Motor neuron (in vitro differentiated cells): ENCODE data around the gene NUDT19. TPM values are rescaled to one million over a fixed set of nuclear protein-coding genes. Genes with fewer than 3 reads are reported as not detected.
"Not testable (repeated sequence)": the region's sequence is repeated elsewhere in the genome, so short reads cannot be mapped to it uniquely, and the experiment has no call there.

Experiments used
- ATAC-seq, 8 experiments: fragments of 200-7000 bp; cut with Tn5 transposase; replicated peaks in 6 of 8; 2 replicates each; pipeline ENCODE4 v1.8.0; 2021; ENCODE audit warnings: mild to moderate bottlenecking in 8 of 8, moderate library complexity in 8 of 8
- H3K27ac ChIP-seq, 2 donors: fragments of 250-450 bp; sonication (Bioruptor Pico); 2 replicates each; pipeline ENCODE4 v1.9.0; 2021; ENCODE audit warnings: antibody characterized with exemption in 2 of 2, mild to moderate bottlenecking in 2 of 2, moderate library complexity in 1 of 2
- H3K4me1 ChIP-seq, 2 donors: fragments of 250-450 bp; sonication (Bioruptor Pico); replicated peaks in 1 of 2; 2 replicates each; pipeline ENCODE4 v1.6.1; 2021; ENCODE audit warnings: antibody characterized with exemption in 2 of 2, mild to moderate bottlenecking in 2 of 2, moderate library complexity in 1 of 2
- H3K4me3 ChIP-seq, 5 donors: fragments of 250-450 bp; sonication (Bioruptor Pico); 2 replicates each; pipeline ENCODE4 v1.9.0; 2021; ENCODE audit warnings: antibody characterized with exemption in 5 of 5, mild to moderate bottlenecking in 5 of 5, moderate library complexity in 4 of 5
- WGBS, 10 experiments: fragments of 450-650 bp; shearing (Covaris generic); methylation state at CpG; one replicate each; pipeline ENCODE4 v1.0.0; 2022; 5-methylcytosine and 5-hydroxymethylcytosine counted together
- in situ Hi-C, 9 experiments: fragments of 400-800 bp; cut with MboI; loops; one replicate each; pipeline ENCODE4 v1.15.0; 2021; ENCODE audit warnings: low sequenced_read_pairs in 9 of 9, low pct_unique_long_range_greater_than_20kb in 2 of 9; ENCODE audit not compliant: unreplicated experiment in 9 of 9
- total RNA-seq, 8 experiments: library from RNA; unstranded; fragments of 300-600 nt; gene quantifications; 2 replicates each; pipeline versions ENCODE4 v1.2.3 to v1.2.4, GENCODE V29; 2022

Gene NUDT19
- total RNA-seq, 8 experiments from 2014 or later: 3.3 to 25.5 (median 5.4) TPM

GRCh38 chr19:32720936-32721250 is 29.3 kb downstream of the NUDT19 start:
- H3K4me3 ChIP-seq: no peak overlapping the region
- ATAC-seq: no peak
- H3K27ac ChIP-seq: no peak overlapping the region
- no peaks in the 10 kb centered on the region for H3K4me1 ChIP-seq
- 96% methylated on average over 8 of the region's 22 CpGs; no CpG with 5 or more reads in 9 of the 10 experiments for WGBS, 10 experiments
- in situ Hi-C loops: no loop called here

- Histone ChIP-seq H3K27ac (no peak overlapping the region), H3K4me1 (no peaks in the 10 kb centered on the region), H3K4me3 (no peak overlapping the region)
- WGBS, 10 experiments: 0 to 100% (median 53%) methylated on average over 1 to 4 of the region's 4 CpGs; no CpG with 5 or more reads in 2 of the 10 experiments
- no peak for ATAC-seq
- in situ Hi-C loops: no loop called here
Observed at GRCh38 chr19:32735936-32736335, 44.3 kb downstream of the NUDT19 start.

- H3K4me1 ChIP-seq: peaks cover 14 to 16% of the 10 kb centered on the region in 2 donors
- 80 to 100% (median 90%) methylated on average over 1 to 7 of the region's 9 CpGs; no CpG with 5 or more reads in 7 of the 10 experiments for WGBS, 10 experiments
- no peak overlapping the region for H3K4me3 ChIP-seq
- in situ Hi-C loops: no loop called here
- no peak overlapping the region for H3K27ac ChIP-seq
- no peak for ATAC-seq
Observed at GRCh38 chr19:32743021-32743420, 51.4 kb downstream of the NUDT19 start.

GRCh38 chr19:32743447-32743846 is 51.8 kb downstream of the NUDT19 start:
- H3K4me1 ChIP-seq: peaks cover 14 to 16% of the 10 kb centered on the region in 2 donors
- no peak for ATAC-seq
- no peak overlapping the region for H3K27ac ChIP-seq
- in situ Hi-C loops: no loop called here
- H3K4me3 ChIP-seq: no peak overlapping the region
- 57 to 100% (median 93%) methylated on average over 1 to 4 of the region's 4 CpGs; no CpG with 5 or more reads in 3 of the 10 experiments for WGBS, 10 experiments

GRCh38 chr19:32744555-32745325 is 53.1 kb downstream of the NUDT19 start:
- ATAC-seq: no peak

GRCh38 chr19:32745594-32746251 is 54.1 kb downstream of the NUDT19 start:
- Histone ChIP-seq H3K27ac (peak overlapping the region; percentile 75 to 94), H3K4me1 (peaks cover 14 to 16% of the 10 kb centered on the region in 2 donors)
- H3K4me3 ChIP-seq, in situ Hi-C loops: not testable (repeated sequence)
- WGBS, 10 experiments: 0 to 100% (median 61%) methylated on average over 1 to 2 of the region's 2 CpGs; no CpG with 5 or more reads in 5 of the 10 experiments
- peak in 5 of 8 experiments; percentile 29 to 54 (median 39) for ATAC-seq

More at GRCh38 chr19:32744555-32745325, 53.1 kb downstream of the NUDT19 start:
- in situ Hi-C loops: no loop called here
- peak overlapping the region; percentile 63 to 94 for H3K27ac ChIP-seq
- 46 to 92% (median 79%) methylated on average over 2 to 7 of the region's 18 CpGs; no CpG with 5 or more reads in 2 of the 10 experiments for WGBS, 10 experiments
- no peak overlapping the region for H3K4me3 ChIP-seq
- peaks cover 14 to 16% of the 10 kb centered on the region in 2 donors for H3K4me1 ChIP-seq

- ATAC-seq: peak in 5 of 8 experiments; percentile 90 to 96 (median 92)
- 0 to 52% (median 0%) methylated on average over 1 to 2 of the region's 2 CpGs; no CpG with 5 or more reads in 3 of the 10 experiments for WGBS, 10 experiments
- peaks cover 14 to 16% of the 10 kb centered on the region in 2 donors for H3K4me1 ChIP-seq
- H3K4me3 ChIP-seq, in situ Hi-C loops: not testable (repeated sequence)
- H3K27ac ChIP-seq: peak overlapping the region; percentile 64 to 80
Observed at GRCh38 chr19:32746631-32747196, 55.1 kb downstream of the NUDT19 start.

- Histone ChIP-seq H3K4me1 (peaks cover 14 to 16% of the 10 kb centered on the region in 2 donors), H3K27ac (no peak overlapping the region), H3K4me3 (no peak overlapping the region)
- ATAC-seq: peak in 1 of 8 experiments; percentile 22
- in situ Hi-C loops: no loop called here
- WGBS, 10 experiments: 21 to 88% (median 63%) methylated on average over 1 to 5 of the region's 5 CpGs; no CpG with 5 or more reads in 2 of the 10 experiments
Observed at GRCh38 chr19:32748497-32748896, 56.9 kb downstream of the NUDT19 start.

- in situ Hi-C loops: no loop called here
- ATAC-seq: no peak
- Histone ChIP-seq H3K27ac (no peak overlapping the region), H3K4me1 (peaks cover 14 to 16% of the 10 kb centered on the region in 2 donors), H3K4me3 (no peak overlapping the region)
- WGBS, 10 experiments: 0 to 75% (median 0%) methylated on average over 1 to 2 of the region's 3 CpGs; no CpG with 5 or more reads in 6 of the 10 experiments
Observed at GRCh38 chr19:32748948-32749347, 57.3 kb downstream of the NUDT19 start.

- H3K27ac ChIP-seq: no peak overlapping the region
- 40 to 90% (median 71%) methylated on average over 2 to 6 of the region's 6 CpGs; no CpG with 5 or more reads in 5 of the 10 experiments for WGBS, 10 experiments
- no peak overlapping the region for H3K4me3 ChIP-seq
- ATAC-seq: no peak
- in situ Hi-C loops: no loop called here
- peaks cover 14 to 16% of the 10 kb centered on the region in 2 donors for H3K4me1 ChIP-seq
Observed at GRCh38 chr19:32749361-32749760, 57.7 kb downstream of the NUDT19 start.

- Histone ChIP-seq H3K4me3 (no peak overlapping the region), H3K27ac (no peak overlapping the region), H3K4me1 (peaks cover 6 to 8% of the 10 kb centered on the region in 2 donors)
- no peak for ATAC-seq
- 0 to 100% (median 33%) methylated on average over 1 to 3 of the region's 4 CpGs; no CpG with 5 or more reads in 5 of the 10 experiments for WGBS, 10 experiments
- in situ Hi-C loops: no loop called here
Observed at GRCh38 chr19:32750441-32751055, 58.9 kb downstream of the NUDT19 start.

GRCh38 chr19:32751066-32751465 is 59.4 kb downstream of the NUDT19 start:
- ATAC-seq: no peak
- in situ Hi-C loops: no loop called here
- Histone ChIP-seq H3K4me3 (no peak overlapping the region), H3K4me1 (peaks cover 6 to 8% of the 10 kb centered on the region in 2 donors), H3K27ac (no peak overlapping the region)
- 50% methylated on average over 1 of the region's 2 CpGs; no CpG with 5 or more reads in 9 of the 10 experiments for WGBS, 10 experiments
